HG03103 (cell line): ENCODE measurements around the gene VRK2.
A peak's percentile ranks its signal among the peaks of the same experiment; 100 is the strongest.
"Not testable (repeated sequence)": the region's sequence is repeated elsewhere in the genome, so short reads cannot be mapped to it uniquely, and the experiment has no call there.

Source experiments
- ATAC-seq: cut with Tn5 transposase; IDR thresholded peaks from one replicate; pipeline ENCODE4 v1.9.1; 2021; ENCODE audit warnings: low read depth; ENCODE audit not compliant: unreplicated experiment

VRK2 gene

GRCh38 chr2:58106896-58107295, 60.3 kb downstream of the VRK2 start:
- no peak for ATAC-seq

GRCh38 chr2:58107803-58108710, 61.5 kb downstream of the VRK2 start:
- ATAC-seq: no peak

GRCh38 chr2:58109481-58109880, 62.9 kb downstream of the VRK2 start:
- ATAC-seq: no peak

- ATAC-seq: no peak
Observed at GRCh38 chr2:58110765-58111164, 64.2 kb downstream of the VRK2 start.

GRCh38 chr2:58113563-58113962, 67.0 kb downstream of the VRK2 start:
- not testable (repeated sequence) for ATAC-seq

- no peak for ATAC-seq
Observed at GRCh38 chr2:58120626-58121229, 74.1 kb downstream of the VRK2 start.

- no peak for ATAC-seq
Observed at GRCh38 chr2:58122040-58122439, 75.4 kb downstream of the VRK2 start.

GRCh38 chr2:58122540-58122939, 75.9 kb downstream of the VRK2 start:
- no peak for ATAC-seq

- no peak for ATAC-seq
Observed at GRCh38 chr2:58127111-58127510, 80.5 kb downstream of the VRK2 start.

- ATAC-seq: no peak
Observed at GRCh38 chr2:58130238-58130637, 83.6 kb downstream of the VRK2 start.

GRCh38 chr2:58131191-58132011, 84.8 kb downstream of the VRK2 start:
- ATAC-seq: no peak

- no peak for ATAC-seq
Observed at GRCh38 chr2:58133395-58133794, 86.8 kb downstream of the VRK2 start.

- no peak for ATAC-seq
Observed at GRCh38 chr2:58135861-58136260, 89.3 kb downstream of the VRK2 start.

- ATAC-seq: peak; percentile 80
Observed at GRCh38 chr2:58137221-58137620, 90.6 kb downstream of the VRK2 start.

- ATAC-seq: no peak
Observed at GRCh38 chr2:58137856-58138255, 91.2 kb downstream of the VRK2 start.

- no peak for ATAC-seq
Observed at GRCh38 chr2:58138396-58139030, 91.9 kb downstream of the VRK2 start.

- no peak for ATAC-seq
Observed at GRCh38 chr2:58140508-58141072, 94.0 kb downstream of the VRK2 start.

- ATAC-seq: not testable (repeated sequence)
Observed at GRCh38 chr2:58145769-58146168, 99.2 kb downstream of the VRK2 start.

GRCh38 chr2:58146707-58147106, 100.1 kb downstream of the VRK2 start:
- no peak for ATAC-seq

- ATAC-seq: no peak
Observed at GRCh38 chr2:58155160-58155778, 108.7 kb downstream of the VRK2 start.
